Fibroblast of lung (primary cell): ENCODE data around the gene GRAMD2A.

ENCODE experiments used
- EZH2 ChIP-seq: IDR thresholded peaks from 2 replicates; pipeline ENCODE4 v1.5.1; 2012; ENCODE audit warnings: low read length, control low read depth, mild to moderate bottlenecking; ENCODE audit errors: missing control alignments
- TF ChIP-seq, protein P1 (sequence below), 2 donors: IDR thresholded peaks in 1 of 2; conservative IDR thresholded peaks in 1 of 2; 1 replicate in 1 of 2; 2 replicates in 1 of 2; pipeline ENCODE4 v1.5.1; 2011 to 2012; ENCODE audit warnings: low read length in 2 of 2, control low read depth in 1 of 2, inconsistent platforms in 1 of 2, low read depth in 1 of 2, mild to moderate bottlenecking in 1 of 2

DNA sequence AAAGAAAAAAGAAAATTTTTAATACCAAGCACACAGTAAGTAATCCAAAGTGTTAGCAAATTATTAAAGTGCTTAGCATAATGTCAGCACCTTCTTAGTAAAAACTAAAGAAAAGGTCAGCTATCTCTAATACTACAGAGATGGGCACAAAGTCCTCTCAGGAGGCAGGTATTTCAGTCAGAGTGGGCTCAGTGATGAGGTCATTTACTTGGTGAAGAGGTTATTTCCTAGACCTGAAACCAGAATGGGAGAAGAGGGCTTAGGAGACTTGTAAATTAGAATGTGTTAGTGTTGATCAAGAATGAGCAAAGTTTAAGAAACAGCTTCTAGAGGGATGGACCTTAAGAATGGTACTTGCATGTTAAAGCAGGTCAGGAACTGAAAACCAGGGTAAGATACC, 42.1 kb upstream of the GRAMD2A start:
- TF ChIP-seq, protein P1, sequence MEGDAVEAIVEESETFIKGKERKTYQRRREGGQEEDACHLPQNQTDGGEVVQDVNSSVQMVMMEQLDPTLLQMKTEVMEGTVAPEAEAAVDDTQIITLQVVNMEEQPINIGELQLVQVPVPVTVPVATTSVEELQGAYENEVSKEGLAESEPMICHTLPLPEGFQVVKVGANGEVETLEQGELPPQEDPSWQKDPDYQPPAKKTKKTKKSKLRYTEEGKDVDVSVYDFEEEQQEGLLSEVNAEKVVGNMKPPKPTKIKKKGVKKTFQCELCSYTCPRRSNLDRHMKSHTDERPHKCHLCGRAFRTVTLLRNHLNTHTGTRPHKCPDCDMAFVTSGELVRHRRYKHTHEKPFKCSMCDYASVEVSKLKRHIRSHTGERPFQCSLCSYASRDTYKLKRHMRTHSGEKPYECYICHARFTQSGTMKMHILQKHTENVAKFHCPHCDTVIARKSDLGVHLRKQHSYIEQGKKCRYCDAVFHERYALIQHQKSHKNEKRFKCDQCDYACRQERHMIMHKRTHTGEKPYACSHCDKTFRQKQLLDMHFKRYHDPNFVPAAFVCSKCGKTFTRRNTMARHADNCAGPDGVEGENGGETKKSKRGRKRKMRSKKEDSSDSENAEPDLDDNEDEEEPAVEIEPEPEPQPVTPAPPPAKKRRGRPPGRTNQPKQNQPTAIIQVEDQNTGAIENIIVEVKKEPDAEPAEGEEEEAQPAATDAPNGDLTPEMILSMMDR (conservative IDR thresholded peaks at IDR 0.05 in 1 of 2, IDR thresholded peaks at IDR 0.05 in 1 of 2; ENCODE audit: low read depth in 1 of 2, low read length in 2 of 2): no peak
- no peak for TF ChIP-seq EZH2
